Endothelial cell of umbilical vein (primary cell): ENCODE measurements around the gene KMT2C.

Experiments used
- CTCF ChIP-seq, 2 donors: IDR thresholded peaks; 1 replicate in 1 of 2; 2 replicates in 1 of 2; pipeline ENCODE4 v1.5.1; 2011; ENCODE audit warnings: low read length in 2 of 2, mild to moderate bottlenecking in 2 of 2, moderate library complexity in 2 of 2, control low read depth in 1 of 2, inconsistent platforms in 1 of 2, low read depth in 1 of 2; ENCODE audit not compliant: insufficient read depth in 1 of 2; ENCODE audit errors: extremely low read depth in 1 of 2
- EZH2 ChIP-seq: IDR thresholded peaks from 2 replicates; pipeline ENCODE4 v1.6.1; 2012; ENCODE audit warnings: borderline replicate concordance, low read depth, mild to moderate bottlenecking, moderate library complexity, low read length, inconsistent platforms; ENCODE audit not compliant: severe bottlenecking
- FOS ChIP-seq: IDR thresholded peaks from 2 replicates; pipeline ENCODE4 v1.6.1; 2011; ENCODE audit warnings: mild to moderate bottlenecking, low read length, moderate library complexity, borderline replicate concordance; ENCODE audit not compliant: insufficient read depth
- MYC ChIP-seq: IDR thresholded peaks from one replicate; pipeline ENCODE4 v1.6.1; 2011; ENCODE audit warnings: mild to moderate bottlenecking, low read depth, low read length
- POLR2A ChIP-seq: IDR thresholded peaks from 2 replicates; pipeline ENCODE4 v1.6.1; 2012; ENCODE audit warnings: low read depth, mild to moderate bottlenecking, control low read depth, low read length
- POLR2AphosphoS5 ChIP-seq: IDR thresholded peaks from 2 replicates; pipeline ENCODE4 v1.6.1; 2012; ENCODE audit warnings: low read depth, mild to moderate bottlenecking, control low read depth, low read length, moderate library complexity; ENCODE audit not compliant: insufficient read depth

- no peak for TF ChIP-seq EZH2
- TF ChIP-seq CTCF (IDR thresholded peaks at IDR 0.05; ENCODE audit: extremely low read depth in 1 of 2, insufficient read depth in 1 of 2, low read depth in 1 of 2, low read length in 2 of 2): no peak
- no peak for TF ChIP-seq POLR2AphosphoS5
- no peak for TF ChIP-seq MYC
- TF ChIP-seq POLR2A: no peak
- TF ChIP-seq FOS: no peak
These were observed 81.7 kb downstream of the KMT2C start for GRCh38 chr7:152354061-152354460.
